KMS-11 (cell line): ENCODE data around the gene CCNQ.

ENCODE experiments used
- H2AFZ ChIP-seq: fragments of 200-600 bp; sonication (generic); 2 replicates; pipeline ENCODE4 v1.6.1; 2016; ENCODE audit warnings: antibody characterized with exemption, mixed run types, low read depth
- H3K27ac ChIP-seq: fragments of 200-600 bp; sonication (generic); 2 replicates; pipeline ENCODE4 v1.6.1; 2016; ENCODE audit warnings: mild to moderate bottlenecking, mixed run types
- H3K27me3 ChIP-seq: fragments of 200-600 bp; sonication (generic); 2 replicates; pipeline ENCODE4 v1.6.1; 2017; ENCODE audit warnings: mild to moderate bottlenecking, low read depth, mixed run types, moderate library complexity; ENCODE audit not compliant: insufficient read depth
- H3K36me3 ChIP-seq: fragments of 200-600 bp; sonication (generic); 2 replicates; pipeline ENCODE4 v1.6.1; 2017; ENCODE audit warnings: mild to moderate bottlenecking, mixed run types; ENCODE audit not compliant: insufficient read depth
- H3K4me1 ChIP-seq: fragments of 200-600 bp; sonication (generic); 2 replicates; pipeline ENCODE4 v1.6.1; 2016; ENCODE audit warnings: mild to moderate bottlenecking, low read depth, mixed run types; ENCODE audit not compliant: poor library complexity, severe bottlenecking
- H3K4me2 ChIP-seq: fragments of 200-600 bp; sonication (generic); 2 replicates; pipeline ENCODE4 v1.7.0; 2016; ENCODE audit warnings: mild to moderate bottlenecking, mixed run types
- H3K4me3 ChIP-seq: fragments of 200-600 bp; sonication (generic); IDR thresholded peaks from 2 replicates; pipeline ENCODE4 v1.6.1; 2017; ENCODE audit warnings: low read depth, low read length, mixed read lengths; ENCODE audit not compliant: insufficient read depth
- H3K79me2 ChIP-seq: fragments of 200-600 bp; sonication (generic); 2 replicates; pipeline ENCODE4 v1.6.1; 2016; ENCODE audit warnings: low read depth, mixed run types; ENCODE audit not compliant: insufficient read depth
- H3K9ac ChIP-seq: fragments of 200-600 bp; sonication (generic); 2 replicates; pipeline ENCODE4 v1.6.1; 2016; ENCODE audit warnings: mild to moderate bottlenecking, mixed run types
- H4K20me1 ChIP-seq: fragments of 200-600 bp; sonication (generic); 2 replicates; pipeline ENCODE4 v1.6.1; 2016; ENCODE audit warnings: mild to moderate bottlenecking, mixed run types; ENCODE audit not compliant: insufficient read depth
- TF ChIP-seq, protein P1 (sequence below): fragments of 200-600 bp; sonication (generic); conservative IDR thresholded peaks from 2 replicates; pipeline ENCODE4 v1.6.1; 2017; ENCODE audit warnings: low read depth, mild to moderate bottlenecking, antibody characterized with exemption, low read length, moderate library complexity, mixed read lengths

The CCNQ gene

GRCh38 chrX:153634236-153634635, 35.3 kb upstream of the CCNQ start:
- H3K27ac ChIP-seq = no peak overlapping the region
- no peaks in the 10 kb centered on the region for H3K36me3 ChIP-seq
- H3K4me1 ChIP-seq = no peaks in the 10 kb centered on the region
- H4K20me1 ChIP-seq = no peaks in the 10 kb centered on the region
- no peak overlapping the region for H3K9ac ChIP-seq
- H3K4me2 ChIP-seq = no peak overlapping the region
- H3K27me3 ChIP-seq = peaks cover 48% of the 10 kb centered on the region
- H2AFZ ChIP-seq = no peak overlapping the region
- no peak overlapping the region for H3K4me3 ChIP-seq
- TF ChIP-seq, protein P1, sequence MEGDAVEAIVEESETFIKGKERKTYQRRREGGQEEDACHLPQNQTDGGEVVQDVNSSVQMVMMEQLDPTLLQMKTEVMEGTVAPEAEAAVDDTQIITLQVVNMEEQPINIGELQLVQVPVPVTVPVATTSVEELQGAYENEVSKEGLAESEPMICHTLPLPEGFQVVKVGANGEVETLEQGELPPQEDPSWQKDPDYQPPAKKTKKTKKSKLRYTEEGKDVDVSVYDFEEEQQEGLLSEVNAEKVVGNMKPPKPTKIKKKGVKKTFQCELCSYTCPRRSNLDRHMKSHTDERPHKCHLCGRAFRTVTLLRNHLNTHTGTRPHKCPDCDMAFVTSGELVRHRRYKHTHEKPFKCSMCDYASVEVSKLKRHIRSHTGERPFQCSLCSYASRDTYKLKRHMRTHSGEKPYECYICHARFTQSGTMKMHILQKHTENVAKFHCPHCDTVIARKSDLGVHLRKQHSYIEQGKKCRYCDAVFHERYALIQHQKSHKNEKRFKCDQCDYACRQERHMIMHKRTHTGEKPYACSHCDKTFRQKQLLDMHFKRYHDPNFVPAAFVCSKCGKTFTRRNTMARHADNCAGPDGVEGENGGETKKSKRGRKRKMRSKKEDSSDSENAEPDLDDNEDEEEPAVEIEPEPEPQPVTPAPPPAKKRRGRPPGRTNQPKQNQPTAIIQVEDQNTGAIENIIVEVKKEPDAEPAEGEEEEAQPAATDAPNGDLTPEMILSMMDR = no peak
- no peaks in the 10 kb centered on the region for H3K79me2 ChIP-seq

DNA sequence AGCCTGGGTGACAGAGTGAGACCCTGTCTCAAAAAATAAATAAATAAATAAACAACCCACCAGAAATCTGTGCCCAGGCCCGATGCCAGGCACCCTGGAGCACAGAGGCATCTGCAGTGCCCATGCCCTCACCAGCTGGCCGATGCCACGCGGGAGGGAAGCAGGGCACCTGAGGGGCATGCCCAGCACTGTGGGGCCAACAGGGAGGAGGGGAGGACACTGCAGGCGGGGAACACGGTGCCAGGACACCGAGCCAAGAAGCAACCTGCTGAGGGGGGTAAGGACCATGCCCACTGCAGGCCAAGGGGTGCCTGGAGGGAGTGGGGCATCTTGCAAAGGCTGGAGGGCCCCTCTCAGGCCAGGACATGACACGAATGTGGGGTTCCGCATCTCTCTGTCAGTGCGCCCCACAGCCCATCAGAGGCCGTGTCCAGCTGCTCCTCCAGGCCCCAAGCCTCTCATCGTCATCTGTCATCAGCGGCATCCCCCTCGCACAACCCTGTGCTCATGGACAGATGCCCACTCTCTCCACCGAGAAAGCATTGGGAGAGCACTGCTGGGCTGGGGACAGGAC, 34.8 kb upstream of the CCNQ start:
- Histone ChIP-seq H3K9ac (no peak overlapping the region), H3K4me2 (no peak overlapping the region), H3K79me2 (no peaks in the 10 kb centered on the region), H3K4me1 (no peaks in the 10 kb centered on the region), H3K27ac (no peak overlapping the region), H3K36me3 (no peaks in the 10 kb centered on the region), H3K4me3 (no peak overlapping the region), H3K27me3 (peaks cover 43% of the 10 kb centered on the region), H2AFZ (no peak overlapping the region), H4K20me1 (no peaks in the 10 kb centered on the region)
- TF ChIP-seq, protein P1 = no peak

GRCh38 chrX:153633048-153633447, 34.1 kb upstream of the CCNQ start:
- Histone ChIP-seq H3K36me3 (no peaks in the 10 kb centered on the region), H3K27me3 (peaks cover 45% of the 10 kb centered on the region), H3K9ac (no peak overlapping the region), H3K79me2 (no peaks in the 10 kb centered on the region), H2AFZ (no peak overlapping the region), H3K4me1 (no peaks in the 10 kb centered on the region), H3K4me2 (no peak overlapping the region), H3K4me3 (no peak overlapping the region), H3K27ac (no peak overlapping the region), H4K20me1 (no peaks in the 10 kb centered on the region)
- TF ChIP-seq, protein P1 = no peak

- Histone ChIP-seq H3K27ac (no peak overlapping the region), H3K27me3 (peaks cover 43% of the 10 kb centered on the region), H3K4me1 (no peaks in the 10 kb centered on the region), H4K20me1 (no peaks in the 10 kb centered on the region), H3K36me3 (no peaks in the 10 kb centered on the region), H3K4me2 (no peak overlapping the region), H3K79me2 (no peaks in the 10 kb centered on the region), H2AFZ (no peak overlapping the region), H3K4me3 (no peak overlapping the region), H3K9ac (no peak overlapping the region)
- TF ChIP-seq, protein P1 = no peak
These were observed 33.6 kb upstream of the CCNQ start for GRCh38 chrX:153632595-153632946.
